HK-2 (cell line): Measurements from ENCODE around the gene TRIP13.
"Not testable (repeated sequence)": the region's sequence is repeated elsewhere in the genome, so short reads cannot be mapped to it uniquely, and the experiment has no call there.

Experiments used
- DNase-seq: peaks from one replicate; pipeline ENCODE4 v3.0.0-alpha.2; 2018; ENCODE audit not compliant: unreplicated experiment

The TRIP13 gene

DNA sequence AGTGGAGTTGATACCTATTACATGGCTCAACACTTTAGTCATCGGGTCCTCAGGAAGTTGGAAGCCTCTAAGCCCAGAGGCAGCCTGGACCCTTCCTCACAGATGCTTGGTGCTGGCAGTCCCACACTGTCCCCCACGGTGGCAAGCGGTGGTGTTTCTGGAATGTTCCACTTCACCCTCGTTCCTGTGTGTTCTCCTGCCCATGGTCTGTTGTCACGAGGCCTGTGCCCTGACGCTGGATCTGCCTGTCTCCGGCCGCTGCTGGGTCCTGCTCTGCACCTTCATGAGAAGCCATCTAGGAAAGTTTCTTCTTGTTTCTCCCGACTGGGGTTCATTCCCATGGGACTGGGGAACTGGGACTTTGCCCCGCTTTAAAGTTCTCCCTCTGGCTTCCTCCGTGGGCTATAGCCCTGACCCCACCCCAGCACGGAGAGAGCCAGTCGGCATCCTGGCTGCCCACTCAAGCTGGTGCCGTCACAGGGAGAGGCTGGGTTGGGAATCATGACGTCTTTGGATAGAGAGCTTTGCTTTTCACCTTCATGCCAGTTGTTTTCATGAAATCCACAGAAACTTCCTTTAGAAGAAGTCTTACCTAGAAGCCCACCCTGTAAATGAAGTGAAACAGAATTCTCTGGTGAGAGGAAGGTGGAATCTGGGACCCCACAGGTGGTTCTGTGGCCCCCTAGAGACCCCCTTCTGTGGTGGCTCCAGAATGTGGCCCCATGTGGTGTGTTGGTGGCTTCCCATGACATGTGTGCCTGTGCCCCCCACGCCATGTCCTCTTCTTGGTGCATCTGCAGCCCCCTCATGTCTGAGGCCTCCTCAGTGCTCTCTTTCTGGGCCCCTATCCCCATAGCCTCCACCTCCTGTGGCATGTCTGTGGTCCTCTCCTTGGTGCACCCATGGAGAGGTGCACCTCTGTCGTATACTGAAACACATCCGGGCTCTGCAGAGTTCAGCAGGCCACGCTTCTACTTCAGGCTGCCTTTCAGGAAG, 43.8 kb downstream of the TRIP13 start:
- DNase-seq = no peak

DNA sequence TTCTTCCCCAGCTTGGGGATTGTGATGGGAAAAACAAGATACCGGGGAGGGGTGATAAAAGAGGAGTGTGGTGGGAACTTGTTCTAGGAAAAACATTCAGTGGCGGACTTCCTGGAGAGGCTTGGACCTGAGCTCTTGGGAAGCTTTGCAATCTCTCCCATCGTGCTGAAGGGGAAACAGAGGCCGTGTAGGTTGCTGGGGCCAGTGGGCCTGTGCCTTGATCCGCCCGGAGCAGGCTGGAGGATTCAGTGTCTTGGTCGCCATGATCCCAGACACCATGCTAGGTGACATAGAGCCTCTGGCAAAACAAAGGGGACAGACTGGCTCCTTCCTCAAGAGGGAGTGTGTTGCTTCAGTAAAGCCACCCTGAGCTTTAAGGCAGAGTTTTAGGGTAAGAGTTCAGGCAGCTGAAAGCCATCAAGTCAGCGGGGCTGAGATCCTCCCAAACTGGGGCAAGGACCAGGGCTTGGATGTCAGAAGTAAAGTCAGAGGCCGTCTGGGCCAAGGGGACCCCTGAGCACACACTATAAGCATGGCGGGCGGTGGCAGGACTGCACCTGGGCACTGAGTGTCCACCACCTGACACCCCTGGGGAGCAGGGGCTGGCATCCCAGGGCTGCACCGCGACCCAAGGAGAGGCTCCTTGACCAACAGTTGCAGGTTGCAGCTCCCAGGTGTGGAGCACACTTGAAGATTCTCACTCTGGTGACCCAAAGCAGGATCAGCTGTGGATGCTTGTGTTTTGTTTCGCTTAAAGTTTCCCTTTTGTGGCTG, 44.7 kb downstream of the TRIP13 start:
- no peak for DNase-seq

DNA sequence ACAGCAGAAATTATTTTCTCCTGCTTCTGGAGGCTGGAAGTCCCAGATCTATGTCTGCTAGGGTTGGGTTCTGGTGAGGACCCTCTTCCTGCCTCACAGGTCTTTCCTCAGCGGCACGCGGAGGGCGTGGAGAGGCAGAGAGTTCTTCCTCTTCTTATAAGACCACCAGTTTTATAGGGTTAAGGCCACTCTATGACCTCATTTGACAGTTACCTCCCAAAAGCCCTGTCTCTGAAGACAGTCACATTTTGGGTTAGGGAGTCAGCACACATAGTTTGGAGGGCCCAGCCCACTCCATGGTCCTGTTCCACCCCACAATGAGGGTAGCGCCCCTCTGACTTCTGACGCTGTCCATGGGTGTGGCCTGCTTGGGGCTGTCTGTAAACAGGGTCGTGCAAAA, 46.7 kb downstream of the TRIP13 start:
- no peak for DNase-seq

DNA sequence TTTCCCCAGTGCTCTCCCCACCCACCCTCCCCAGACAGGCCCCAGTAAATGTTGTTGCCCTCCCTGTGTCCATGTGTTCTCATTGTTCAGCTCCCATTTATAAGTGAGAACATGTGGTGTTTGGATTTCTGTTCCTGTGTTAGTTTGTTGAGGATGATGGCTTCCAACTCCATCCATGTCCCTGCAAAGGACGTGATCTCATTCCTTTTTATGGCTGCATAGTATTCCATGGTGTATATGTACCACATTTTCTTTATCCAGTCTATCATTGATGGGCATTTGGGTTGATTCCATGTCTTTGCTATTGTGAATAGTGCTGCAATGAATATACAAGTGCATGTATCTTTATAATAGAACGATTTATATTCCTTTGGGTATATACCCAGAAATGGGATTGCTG, 48.1 kb downstream of the TRIP13 start:
- DNase-seq = not testable (repeated sequence)

DNA sequence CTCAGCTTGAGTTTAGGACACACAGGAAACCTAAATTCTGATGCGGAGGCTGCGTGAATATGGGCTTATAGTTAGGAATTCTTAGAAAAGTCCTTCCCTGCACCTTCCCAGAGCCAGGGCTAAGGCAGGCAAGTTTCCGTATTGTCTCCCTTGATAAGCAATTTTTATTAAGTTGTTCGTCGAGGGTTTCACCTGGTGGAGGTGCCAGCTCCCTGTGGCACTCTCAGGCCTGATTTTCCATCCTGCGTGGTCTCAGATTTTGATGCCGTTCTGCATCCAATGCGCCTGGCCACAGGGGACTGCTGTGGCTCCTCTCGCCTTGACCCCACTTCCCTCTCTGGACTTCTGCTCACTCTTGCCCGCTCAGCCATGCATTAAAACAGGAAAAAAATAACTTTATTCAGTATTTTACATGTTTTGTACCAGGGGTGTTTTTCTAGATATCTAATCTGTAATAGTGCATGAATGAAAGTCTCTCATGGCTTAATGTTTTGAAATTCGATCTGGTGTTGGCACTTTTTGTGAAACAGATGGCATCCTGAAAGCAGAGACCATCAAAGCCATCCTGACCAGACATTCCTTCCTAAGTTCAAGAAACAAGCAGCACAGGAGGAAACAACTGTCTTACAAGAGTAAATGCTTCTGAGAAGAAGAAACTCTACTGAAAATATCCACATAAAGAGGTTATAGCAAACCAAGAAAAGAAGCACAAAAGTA, 50.7 kb downstream of the TRIP13 start:
- DNase-seq = no peak

DNA sequence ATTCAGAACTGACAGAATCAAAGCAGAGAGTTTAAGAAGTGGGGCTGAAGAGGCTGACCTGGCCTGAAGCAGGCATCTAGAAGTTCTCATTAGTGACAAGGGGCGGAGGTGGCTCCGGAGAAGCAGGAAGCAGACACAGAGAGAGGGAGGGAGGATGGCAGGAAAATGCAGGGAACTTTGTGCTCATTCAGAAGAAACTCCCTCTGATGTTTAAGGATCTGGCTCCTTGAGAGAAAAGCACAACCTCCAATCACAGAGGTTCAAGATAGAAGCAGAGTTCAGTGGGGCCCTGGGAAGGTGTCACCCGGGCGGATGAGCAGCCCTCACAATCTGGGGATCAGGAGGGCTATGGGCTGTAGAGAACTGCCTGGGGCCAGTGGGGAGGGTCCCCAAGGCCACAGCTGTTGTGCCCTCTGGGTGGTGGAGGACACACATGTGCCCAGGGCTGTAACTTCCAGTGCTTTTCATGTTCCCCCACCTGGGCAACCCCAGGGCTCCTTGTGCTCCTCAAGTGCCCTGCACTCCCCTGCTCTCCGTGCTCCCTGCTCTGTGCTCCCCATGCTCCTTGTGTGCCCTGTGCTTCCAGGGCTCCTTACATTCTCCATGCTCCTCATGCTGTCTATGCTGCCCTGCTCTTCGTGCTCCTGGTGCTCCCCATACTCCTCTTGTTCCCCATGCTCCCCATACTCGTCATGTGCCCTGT, 51.4 kb downstream of the TRIP13 start:
- no peak for DNase-seq

DNA sequence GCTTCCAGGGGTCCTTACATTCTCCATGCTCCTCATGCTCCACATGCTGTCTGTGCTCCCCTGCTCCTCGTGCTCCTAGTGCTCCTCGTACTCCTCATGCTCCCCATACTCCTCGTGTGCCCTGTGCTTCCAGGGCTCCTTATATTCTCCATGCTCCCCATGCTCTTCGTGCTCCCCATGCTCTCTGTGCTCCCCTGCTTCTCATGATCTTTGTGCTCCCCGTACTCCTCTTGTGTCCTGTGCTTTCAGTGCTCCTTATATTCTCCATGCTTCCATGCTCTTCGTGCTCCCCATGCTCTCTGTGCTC, 51.9 kb downstream of the TRIP13 start:
- no peak for DNase-seq

DNA sequence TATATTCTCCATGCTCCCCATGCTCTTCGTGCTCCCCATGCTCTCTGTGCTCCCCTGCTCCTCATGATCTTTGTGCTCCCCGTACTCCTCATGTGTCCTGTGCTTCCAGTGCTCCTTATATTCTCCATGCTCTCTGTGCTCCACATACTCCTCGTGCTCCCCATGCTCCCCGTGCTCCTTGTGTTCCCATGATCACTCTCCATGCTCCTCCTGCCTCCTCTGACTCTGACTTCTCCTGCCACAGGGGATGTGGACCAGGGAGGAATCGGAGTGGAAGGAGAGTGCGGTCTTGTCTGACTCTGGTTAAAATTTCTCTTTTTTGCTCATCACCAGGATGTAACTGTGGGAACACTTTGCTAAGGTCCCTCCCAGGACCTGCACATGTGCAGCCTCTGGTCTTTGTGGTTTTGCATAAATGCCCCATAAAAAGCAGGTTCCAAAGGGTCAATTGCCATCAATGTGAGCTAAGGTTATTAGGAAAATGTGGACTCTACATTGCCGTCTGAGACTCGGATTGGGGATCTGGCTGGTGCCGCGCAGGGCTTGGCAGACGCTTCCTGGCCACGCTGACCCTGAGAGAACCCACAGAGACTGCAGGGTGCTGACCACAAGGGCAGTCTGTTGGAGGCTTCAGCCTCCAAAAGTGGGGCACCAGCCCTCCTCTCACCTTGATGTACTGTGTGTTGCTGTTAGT, 52.5 kb downstream of the TRIP13 start:
- DNase-seq = no peak

DNA sequence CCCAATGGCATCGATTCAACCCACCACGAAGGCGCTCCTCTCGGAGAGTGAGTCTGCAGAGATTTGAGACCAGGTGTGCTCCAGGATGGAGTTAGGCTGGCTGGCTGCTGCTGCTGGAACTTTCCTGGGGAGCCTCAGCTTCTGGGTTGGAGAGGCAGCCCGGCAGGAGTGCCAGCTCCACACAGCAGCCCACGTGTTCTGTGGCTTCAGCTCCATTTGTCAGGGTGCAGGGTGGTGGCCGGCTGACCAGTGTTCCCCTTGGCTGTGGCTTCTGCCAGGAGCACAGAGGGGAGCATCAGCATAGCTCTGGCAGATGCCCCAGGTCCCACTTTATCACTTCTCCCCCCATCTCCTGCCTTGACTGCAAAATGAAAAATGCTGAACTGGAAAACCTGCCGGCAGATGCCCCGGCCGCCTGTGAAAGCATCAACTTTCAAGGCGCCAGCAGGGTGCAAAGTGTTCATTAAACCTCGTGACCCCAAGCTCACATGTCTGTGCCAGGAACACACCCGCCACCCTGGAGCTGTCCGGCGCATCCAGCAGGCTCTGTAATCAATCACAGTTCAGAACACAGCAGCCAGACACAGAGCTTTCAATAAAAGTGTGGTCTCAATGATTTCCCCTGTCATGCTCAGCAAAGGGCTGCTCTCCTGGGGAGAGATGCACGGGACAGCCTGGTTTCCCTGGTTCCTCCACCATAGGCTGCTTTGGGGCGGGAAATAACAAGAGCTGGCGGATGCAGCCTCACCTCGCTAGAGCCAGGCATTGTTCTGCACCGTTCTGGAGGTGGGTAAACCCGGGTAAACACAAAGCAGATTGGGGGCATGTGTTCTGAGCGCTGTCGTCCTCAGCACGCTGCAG, 53.2 kb downstream of the TRIP13 start:
- no peak for DNase-seq

DNA sequence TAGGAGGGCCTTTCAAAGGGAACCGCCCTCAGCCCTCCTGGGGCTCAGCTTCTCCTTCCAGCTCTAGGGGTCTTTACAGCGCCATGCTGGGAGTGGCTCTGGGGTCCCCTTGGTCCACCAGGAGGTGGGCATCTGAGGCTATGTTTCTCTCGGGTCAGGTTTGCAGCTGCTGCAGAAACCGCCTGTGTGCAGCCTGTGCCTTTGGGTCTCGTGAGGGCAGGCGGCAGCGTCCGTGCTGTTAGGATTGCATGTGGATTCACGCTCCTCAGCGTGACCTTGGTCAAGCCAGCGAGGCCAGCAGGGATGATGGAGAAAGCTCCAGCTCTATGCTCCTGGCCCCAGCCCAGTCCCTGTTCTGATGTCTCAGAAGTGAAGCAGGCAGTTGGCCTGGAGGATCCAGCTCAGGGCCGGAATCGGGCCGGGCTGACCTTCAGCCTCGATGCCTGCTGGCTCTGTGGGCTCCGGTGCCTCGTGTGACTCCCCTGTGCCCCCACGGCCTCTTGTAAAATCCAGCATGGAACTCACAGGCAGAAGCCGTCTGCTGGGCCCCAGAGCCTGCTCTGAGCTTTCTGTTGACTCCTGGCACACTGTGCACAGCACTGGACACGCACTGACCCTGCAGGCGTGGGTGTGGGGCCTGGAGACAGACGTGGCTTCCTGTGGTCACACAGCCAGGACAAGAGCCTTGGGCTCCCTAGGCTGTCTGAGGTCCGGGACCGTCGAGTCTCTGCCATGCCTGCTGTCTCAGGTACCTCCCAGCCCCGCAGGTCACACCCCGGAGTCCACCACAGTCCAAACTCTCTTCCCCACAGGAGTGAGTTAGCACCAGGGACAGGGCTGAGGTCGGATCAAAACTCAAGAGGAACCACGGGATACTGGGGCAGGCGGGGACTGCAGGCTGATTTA, 54.3 kb downstream of the TRIP13 start:
- no peak for DNase-seq

DNA sequence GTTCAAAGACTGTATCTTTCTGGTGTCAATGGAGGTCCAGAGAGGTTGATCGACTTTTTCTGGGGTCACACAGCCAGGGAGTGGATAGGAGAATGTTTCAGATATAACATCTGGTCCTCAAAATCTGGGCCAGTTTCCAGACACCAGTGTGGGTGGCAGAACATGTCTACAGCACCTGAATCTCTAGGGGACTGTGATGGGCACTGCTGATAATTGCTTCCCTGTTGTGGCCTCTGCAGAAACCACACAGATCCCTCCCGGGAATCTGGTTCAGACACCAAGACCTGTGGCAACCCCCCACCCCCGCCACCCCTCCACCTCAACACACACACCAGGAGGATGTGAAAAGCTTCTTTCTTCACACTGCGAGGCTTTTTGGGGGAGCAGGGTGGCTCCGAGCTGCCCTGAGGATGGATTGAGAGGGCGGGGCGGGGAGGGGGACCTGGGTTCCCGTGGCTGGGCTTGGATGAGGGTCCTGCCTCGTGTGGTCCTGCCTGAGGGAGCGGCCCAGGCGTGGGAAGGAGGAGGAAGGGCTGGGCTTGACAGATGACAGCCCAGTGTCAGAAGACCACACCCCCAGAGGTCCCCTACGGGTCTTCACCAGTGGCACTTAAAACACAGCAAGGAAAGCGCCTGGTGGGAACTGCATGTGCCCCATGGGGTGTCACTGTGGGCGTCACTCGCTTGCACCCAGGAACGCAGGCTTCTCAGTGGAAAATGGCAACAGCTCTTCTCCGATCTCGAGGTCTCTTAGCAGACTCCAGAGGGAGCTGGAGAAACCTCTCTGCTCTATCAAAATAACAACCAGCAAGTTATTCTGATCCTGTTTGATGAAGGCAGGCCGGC, 55.2 kb downstream of the TRIP13 start:
- DNase-seq = no peak

DNA sequence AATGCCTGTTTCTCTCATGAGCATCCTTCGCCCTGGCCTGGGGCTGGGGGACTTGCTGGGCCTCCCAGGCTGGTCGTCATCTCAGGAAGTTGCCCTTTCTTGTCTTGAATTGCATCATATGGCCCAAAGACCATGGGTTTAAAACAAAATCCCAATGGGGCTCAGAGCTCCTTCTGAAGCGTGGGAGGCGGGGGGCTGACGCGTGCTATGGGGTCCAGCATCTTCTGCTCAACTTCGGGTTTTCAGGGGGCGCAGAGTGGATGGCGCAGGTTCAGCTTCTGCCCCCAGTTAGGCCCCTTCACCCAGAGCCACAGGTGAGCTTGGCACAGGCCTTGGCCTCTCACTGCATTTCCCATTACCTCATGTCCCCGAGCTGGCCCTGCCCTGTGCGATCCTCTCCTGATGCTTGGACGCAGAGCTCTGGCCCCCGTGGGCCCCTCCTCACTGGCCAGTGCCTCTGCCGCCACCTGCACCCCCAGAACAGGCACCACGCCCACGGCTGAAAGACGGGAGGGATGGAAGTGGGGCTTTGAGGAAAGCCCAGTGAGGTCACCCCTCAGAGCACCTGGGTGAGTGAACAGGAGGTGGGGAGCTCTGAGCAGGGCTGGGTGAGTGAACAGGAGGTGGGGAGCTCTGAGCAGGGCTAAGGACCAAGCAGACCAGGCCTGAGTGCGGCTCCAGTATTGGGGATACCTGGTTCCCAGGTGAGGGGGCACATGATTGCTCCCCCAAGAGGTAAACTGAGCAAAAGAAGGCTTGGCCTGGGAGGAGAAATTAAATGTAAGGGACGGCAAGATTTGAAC, 56.0 kb downstream of the TRIP13 start:
- DNase-seq = no peak

DNA sequence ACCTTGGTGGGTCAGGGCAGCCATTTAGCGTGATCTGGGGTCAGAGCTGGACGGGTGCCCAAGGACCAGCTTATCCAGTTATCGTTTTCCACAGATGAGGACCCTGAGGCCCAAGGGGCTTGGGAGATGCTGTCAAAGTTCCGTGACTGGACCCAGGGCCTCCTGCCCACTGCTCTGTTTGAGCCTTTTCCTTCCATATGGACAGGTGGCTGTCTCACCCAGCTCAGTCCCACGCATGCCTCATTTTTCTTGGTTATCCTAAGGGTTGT, 56.5 kb downstream of the TRIP13 start:
- DNase-seq = no peak

DNA sequence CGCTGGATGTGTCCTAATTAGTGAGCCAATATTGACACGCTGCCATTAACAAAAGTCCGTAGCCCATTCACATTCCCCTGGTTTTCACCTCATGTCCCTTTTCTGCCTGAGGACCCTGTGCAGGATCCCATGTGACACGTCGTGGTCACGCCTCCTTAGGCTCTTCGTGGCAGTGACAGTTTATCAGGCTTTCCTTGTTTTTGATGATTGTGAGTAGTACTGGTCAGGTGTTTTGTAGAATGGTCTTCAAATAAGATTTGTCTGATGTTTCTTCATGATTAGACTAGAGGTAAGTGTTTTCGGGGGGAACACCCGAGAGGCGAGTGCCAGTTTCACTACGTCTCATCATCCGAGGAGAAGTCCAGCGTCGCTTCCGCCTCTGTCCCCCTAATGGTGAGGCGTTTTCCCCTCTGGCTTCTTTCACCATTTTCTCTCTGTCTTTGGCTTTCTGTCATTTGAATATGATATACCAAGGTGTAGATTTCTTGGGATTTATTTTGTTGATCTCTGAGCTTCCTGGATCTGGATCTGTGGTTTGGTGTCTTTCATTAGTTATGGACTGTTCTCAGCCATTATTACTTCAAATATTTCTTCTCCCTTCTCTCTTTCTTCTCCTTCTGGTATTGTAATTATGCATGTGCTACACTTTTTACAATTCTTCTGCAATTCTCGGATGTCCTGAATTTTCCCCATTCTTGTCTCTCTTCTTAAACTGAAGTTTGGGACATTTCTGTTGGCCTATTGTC, 57.3 kb downstream of the TRIP13 start:
- DNase-seq = no peak

DNA sequence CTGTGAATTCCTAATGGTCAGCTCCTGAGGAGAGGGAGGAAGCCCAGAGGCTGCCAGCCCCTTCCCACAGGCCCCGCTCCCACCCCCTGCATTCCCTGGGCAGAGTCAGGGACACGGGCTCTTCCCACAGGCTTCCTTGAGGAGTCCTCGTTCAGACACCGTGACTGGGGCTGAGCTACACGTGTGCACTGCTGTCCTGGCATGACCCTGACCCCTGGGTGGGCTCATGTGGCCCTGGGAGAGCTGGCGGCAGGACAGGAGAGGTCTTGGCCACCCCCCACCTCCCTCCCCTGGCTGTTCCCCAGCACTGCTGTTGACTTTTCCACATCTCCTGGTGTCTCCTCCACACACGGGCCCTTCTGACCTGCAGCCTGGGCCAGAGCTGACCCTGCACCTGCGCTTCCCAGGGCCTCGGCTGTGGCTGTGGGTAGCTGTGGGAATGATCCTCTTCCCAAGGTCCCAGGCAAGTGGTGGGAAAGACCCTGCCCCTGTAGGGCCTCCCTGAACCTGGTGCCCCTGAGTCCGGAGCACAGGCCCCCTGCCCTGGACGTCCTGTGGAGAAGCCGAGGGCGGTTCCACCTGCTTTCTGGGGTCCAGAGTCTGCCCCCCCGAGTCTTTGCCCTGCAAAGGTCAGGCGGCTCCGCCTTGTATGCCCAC, 59.4 kb downstream of the TRIP13 start:
- no peak for DNase-seq

DNA sequence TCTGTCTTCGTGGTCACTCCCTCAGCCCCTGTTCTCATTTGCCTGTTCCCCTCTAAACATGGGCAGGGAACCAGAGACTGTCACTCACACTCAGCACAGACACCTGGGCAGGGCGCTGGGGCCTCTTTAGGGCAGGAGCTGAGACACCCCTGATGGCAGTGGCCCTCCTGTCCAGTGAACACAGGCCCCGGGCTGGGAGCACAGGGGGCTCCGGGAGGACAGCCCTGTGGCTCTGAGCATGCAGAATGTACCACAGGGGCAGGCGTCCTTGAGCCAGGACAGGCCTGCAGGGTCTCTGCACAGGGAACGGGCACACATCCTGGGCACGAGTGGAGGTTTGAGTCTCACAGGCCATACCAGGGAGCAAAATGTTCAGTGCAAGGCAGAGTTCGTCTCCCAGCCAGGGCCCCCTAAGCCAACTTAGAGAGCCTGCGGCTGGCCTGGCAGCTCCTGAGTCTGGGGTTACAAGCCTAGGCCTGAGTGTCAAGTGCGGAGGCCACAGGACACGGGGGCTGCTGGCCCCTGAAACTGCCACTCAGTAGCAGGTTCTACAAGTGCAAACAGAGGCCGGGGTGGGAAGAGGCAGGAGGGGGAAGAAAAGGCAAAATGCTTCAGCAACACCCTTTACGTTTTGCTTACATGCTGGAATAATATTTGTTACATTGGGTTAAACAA, 60.0 kb downstream of the TRIP13 start:
- DNase-seq = no peak
